ENCODE measurements around the gene SGSH.

Gene SGSH

DNA sequence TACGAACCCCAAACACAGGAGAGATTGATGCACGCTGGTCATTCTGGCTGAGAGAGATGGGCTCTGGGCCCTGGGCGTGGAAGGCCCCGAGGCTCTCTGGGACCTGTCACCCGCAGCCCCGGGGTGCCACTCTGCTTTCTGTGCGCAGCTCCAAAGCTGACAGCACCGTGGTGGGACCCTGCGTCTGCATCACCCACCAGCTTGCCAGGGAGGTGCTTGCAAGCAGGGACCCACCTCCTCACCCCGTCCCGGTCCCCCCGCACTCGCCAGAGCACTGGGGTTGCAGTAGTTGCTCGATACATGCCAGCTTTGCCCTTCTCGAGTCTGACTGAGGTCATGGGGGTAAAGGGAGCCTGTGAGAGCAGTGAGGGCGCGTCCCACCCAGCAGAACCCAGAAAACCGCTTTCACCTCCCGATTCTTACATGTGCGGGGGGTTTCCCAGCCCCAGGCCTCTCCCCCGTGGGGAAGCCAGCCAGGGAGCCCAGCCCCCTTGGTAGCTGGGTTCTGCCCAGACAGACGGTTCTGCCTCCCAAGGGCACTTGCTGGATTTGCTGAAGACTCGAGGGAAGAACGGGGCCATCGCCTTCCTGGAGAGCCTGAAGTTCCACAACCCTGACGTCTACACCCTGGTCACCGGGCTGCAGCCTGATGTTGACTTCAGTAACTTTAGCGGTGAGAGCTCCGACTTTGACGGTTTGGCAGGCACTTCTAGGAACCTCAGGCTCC, 37.9 kb downstream of the SGSH start:
- DNase-seq: no peak

DNA sequence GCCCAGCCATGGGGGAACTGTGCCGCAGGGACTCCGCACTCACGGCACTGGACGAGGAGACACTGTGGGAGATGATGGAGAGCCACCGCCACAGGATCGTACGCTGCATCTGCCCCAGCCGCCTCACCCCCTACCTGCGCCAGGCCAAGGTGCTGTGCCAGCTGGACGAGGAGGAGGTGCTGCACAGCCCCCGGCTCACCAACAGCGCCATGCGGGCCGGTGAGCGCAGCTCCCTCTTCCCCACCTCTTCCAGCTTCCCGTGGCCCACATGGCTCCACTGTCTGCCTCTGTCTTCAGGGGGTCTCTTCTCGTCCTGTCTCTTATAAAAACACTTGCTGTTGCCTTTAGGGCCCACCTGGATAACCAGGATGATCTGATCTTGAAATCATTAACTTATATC, 38.7 kb downstream of the SGSH start:
- DNase-seq: no peak

DNA sequence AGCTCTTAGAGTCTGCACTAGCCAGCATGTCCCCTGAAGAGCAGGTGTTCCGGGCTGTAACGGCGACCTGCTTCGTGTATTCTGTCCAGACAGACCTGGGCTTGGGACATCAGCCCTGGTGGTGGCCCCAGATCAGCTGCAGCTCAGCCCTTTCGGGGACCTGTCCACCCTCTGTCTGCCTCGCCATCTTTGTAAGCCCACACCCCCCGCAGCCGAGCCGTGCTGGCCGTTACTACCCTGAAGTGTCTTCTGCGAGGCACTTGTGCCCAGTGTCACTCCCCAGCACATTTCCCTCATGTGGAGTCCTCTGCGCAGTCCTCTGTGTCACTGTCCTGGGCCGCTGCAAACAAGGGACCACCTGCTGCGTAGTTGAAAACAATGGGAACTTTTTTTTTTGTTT, 39.9 kb downstream of the SGSH start:
- no peak for DNase-seq

DNA sequence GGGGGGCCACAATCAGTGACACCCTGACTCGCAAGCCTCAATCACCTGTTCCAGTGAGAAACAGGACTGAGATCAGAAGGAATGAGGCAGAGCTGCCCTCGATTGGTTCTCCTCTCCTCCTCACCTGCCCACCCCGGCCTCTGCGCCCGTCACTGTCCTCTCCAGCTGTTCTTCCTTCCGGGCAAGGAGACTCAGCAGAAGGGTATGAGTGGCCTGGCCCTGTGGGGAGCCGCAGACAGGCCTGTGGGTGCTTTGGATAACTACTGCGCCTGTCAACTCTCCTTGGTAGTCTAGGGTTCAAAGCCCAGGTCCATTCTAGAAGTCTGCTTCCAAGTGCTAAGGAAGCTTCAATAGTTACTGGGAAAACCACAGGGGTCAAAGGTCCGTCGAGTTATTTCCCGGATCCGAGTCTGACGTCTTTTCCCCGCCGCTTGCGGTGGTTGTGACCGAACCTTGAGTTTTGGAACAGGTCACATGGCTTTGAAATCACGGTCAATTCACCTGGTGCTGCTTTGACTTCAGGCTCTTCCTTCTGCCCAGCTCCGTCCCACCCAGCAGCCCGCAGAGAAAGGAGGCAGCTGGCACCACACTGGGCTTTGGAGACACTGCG, 42.0 kb downstream of the SGSH start:
- no peak for DNase-seq

DNA sequence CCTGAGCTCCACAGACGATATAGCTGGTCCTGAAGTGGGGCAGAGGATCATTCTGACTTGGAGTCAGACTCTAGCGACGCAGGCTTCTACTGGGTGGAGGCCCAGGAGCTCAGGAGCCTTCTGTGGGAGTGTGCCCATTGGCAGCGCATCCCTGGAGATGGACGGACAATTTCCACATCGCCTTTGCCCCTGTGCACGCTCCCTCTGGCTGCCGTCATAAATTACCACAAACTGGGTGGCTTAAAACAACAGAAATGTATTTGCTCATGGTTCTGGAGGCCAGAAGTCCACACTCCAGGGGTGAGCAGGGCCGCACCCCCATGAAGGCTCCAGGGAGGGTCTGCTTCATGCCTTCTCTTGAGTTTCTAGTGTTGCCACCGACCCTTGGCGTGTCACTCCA, 43.4 kb downstream of the SGSH start:
- no peak for DNase-seq

DNA sequence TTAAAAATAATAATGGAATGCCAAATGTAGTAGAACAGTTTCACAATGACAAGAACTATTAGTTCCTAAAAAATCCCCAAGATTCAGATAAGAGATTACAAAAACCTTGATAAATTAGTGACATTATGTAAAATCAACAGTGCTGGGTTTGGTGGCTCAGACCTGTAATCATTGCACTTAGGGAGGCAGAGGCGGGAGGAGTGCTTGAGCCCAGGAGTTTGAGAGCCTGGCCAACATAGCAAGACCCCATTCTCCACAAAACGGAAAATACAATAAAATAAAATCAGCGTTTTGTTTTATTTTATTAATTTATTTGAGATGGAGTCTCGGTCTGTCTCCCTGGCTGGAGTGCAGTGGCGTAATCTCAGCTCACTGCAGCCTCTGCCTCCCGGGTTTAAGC, 46.2 kb downstream of the SGSH start:
- DNase-seq: no peak

DNA sequence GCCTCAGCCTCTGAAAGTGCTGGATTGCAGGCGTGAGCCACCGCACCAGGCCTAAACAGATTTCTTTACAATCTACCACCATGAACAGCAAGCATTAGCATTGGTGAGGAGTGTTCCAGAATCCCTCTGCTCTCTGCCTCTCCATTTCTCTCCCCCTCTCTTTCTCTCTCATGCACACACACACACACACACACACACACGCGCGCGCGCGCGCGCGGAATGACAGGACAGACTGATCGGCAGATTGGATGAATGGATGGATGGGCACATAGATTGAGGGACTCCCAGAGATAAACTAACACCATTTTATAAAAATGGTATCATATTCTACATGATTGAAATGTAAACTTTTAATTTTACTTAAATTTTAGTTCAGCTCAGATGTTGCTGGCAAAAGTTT, 47.0 kb downstream of the SGSH start:
- no peak for DNase-seq

DNA sequence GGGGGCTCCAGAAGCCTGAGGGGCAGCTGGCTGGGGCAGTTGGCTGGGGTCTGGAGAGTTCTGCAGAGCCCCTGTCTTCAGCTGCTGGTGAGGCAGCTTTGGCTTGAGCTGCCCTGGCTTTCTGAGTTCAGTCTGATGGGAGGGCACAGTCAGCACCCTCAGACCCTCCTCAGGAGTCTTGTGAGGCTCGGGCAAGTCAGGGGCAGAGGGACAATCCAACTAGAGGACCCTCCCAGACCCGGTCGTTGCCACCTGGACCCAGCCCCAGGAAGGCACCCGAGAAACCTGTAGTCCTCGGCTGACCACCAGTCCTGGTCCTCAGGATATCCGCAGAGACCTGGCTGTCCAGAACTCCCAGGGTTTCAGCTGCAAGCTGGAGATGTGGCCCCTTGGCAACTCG, 48.5 kb downstream of the SGSH start:
- DNase-seq: no peak

DNA sequence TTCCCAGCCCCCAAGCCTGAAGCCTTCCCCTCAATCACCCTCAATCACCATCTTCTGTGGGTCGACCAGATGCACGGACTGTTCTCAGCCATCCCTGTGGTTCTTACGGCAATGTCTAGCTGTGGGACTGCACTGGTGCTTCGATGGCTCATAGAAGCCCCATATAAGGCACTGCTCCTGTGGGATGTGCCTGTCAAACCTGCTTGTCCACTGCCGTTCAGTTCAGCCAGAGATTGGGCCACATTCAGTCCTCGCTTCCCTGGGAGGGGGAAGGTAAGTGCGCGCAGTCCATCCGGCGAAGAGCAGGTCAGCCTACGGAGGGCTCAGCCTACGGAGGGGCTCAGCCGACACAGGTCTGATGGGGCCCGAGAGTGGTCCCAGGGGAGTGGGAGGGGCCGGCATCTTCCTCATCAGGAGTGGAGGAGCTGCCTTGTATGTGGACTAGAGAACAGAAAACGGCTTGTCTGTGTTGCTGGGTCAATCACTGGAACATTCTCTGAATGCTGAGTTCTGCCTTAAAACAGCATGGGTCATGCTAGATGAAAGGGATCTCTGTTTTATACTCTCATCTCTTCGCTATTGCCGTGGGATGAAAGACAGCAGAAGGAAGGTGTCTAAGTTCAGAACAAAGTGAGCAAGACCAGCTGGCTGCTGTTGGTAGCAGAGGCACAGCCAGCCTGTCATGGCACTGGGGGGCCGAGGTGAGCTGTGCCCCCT, 50.2 kb downstream of the SGSH start, which contains the start of gene CARD14:
TSS of gene CARD14 (plus strand) at position 247 of the 717 bp plus-strand sequence. CDS start 11,409 bp downstream, outside the sequence.
- DNase-seq: no peak

DNA sequence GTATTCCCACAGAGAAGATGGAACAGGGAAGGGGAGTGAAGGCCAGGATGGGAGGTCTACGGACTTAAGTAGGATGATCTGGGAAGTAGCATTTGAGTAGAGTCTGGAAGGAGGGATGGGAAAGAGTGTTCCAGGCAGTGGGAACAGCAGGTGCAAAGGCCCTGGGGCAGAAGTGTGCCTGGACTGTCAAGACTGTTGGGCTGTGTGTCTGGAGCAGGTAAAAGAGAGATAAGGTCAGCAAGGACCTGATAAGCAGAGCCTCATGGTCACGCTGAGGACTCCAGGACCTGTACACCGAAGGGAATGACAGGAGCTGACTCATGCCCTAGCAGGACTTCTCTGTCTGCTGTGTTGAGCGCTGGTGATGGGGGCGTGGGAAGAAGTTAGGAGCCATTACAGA, 51.0 kb downstream of the SGSH start:
- no peak for DNase-seq

DNA sequence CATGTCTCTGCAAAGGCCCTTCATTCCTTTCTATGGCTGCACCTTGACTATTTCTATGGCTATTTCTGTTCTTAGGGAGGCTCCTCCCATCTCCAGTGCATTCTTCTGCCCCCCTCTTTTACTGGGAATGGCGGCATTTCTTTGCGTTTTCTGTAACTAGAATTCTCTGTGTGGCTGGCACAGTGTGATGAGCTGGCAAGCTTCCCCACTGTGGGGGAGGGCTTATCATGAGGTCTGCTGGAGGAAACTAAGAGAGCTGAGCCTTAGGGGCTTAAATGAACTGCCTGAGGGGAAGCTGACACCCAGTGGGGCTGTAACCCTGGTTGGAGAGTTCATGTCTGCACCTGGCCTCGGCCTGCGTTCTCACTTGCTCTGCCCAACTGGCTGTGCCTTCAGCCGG, 51.8 kb downstream of the SGSH start:
- no peak for DNase-seq

DNA sequence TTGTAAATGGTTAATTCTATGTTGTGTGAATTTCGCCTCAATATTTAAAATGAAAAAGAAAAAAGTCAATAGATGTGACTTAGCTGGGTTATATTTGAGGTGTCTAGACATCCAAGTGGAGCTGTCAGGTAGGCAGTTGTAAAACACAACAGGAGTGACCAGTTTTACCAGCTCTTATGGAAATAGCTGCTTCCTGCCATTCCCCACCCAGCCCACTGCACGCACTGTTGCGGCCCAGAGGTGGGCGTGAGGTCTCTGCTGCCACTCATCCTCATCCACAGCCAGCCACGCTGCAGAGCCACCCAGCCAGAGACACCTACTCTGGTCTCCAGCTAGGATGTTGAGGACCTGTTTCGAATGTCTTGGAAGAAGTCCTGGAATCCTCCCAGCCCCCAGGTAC, 53.7 kb downstream of the SGSH start:
- DNase-seq: no peak

DNA sequence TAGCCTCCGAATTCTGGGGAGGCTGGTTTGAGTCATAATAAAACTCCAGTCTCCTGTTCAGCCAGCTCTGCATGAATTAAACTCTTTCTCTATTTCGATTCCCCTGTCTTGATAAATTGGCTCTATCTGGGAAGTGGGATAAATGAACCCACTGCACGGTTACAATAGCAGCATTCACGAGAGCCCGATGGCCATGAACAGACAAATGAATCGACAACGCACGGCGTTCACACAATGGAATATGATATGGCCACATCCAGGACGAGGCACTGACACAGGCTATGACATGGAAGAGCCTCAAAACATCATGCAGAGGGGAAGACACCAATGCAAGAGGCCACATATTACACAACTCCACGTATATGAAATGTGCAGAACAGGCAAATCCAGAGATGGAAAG, 55.9 kb downstream of the SGSH start:
- no peak for DNase-seq

DNA sequence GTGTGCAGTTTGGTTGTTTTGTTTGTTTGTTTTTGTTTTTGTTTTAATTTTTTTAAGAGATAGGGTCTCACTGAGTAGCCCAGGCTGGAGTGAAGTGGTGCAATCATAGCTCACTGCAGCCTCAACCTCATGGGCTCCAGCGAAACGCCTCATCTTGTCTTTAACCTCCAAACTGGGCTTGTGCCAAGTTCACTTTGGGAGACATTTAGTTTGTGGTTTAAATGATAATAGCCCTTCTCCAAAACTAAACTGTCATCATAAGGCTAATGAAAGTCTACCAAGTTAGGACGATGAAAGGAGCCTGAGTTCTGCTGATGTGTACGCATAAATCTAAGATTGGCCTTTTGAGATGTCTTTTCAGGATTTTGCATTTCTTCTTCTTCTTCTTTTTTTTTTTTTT, 56.8 kb downstream of the SGSH start:
- no peak for DNase-seq

DNA sequence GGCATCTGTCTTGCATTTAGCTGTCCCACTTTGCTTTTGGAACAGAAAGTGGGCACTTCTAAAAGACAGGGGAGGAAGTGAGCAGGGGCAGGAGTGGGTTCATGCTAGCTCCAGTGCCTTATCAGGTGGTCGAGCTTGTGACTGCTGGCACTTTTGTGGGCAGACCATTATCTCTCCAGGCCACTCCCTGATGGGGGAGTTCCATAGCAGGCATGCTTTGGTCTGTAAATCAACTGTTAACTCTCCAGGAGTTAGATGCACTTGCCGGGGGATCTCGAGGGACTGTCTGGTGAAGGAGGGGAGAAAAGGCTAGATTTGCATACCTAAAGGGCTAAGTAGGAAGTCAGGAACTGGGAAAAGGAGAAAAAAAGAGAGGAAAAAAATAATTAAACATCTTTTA, 59.6 kb downstream of the SGSH start:
- DNase-seq: no peak
